ENCODE results near the gene WBP1L.

The WBP1L gene

DNA sequence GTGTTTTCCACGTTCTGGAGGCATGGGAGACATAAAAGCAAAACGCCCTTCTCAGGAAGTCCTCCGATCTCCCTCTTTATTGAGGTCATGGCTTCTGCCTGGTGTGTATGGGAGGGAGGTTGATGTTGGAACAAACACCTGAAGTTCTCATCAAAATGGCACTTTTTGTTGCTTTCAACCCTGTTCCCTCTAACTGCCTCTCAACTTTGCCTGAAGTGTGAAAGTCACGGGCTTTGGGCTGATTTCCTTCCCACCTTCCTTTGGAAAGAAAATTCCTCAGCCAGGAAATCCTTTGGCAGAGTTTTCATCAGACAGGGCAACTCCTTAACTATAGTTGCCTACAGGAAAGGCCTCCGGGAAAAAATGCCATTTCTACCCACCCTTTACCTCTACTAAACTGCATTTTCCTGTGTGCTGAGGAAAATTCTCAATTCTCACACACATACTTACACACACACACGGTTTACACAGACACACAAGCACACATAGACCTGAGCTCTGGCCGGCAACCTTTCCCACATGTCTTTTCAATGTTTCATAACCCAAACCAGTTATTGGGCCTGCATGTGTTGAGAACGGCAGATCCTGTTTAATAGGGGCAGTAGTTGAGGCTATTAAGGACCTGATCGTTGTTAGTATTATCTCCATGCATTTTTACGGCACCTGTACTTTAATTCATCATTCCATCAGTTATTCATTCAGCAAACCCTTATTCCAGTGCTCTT lies 57.0 kb downstream of the WBP1L start:
- Histone ChIP-seq H3K27ac (peak overlapping the region; percentile 51), H3K4me2 (peak overlapping the region; percentile 67), H4K20me1 (no peaks in the 10 kb centered on the region), H3K36me3 (peaks cover 72% of the 10 kb centered on the region), H3K9ac (peak overlapping the region; percentile 21; the same call in 1 of the 2 replicates), H3K4me3 (no peak overlapping the region), H3K9me3 (no peaks in the 10 kb centered on the region), H3K4me1 (peaks cover 64% of the 10 kb centered on the region), H3K27me3 (no peaks in the 10 kb centered on the region)
- TF ChIP-seq Cebpa-rat (IDR thresholded peaks at IDR 0.05): no peak

GRCh38 chr10:102801496-102801895 lies 57.7 kb downstream of the WBP1L start:
- Histone ChIP-seq H3K36me3 (peaks cover 72% of the 10 kb centered on the region), H3K27ac (peak overlapping the region; percentile 51), H3K4me1 (peaks cover 64% of the 10 kb centered on the region), H3K27me3 (no peaks in the 10 kb centered on the region), H3K9ac (no peak overlapping the region), H3K4me3 (no peak overlapping the region), H4K20me1 (no peaks in the 10 kb centered on the region), H3K4me2 (peak overlapping the region; percentile 67), H3K9me3 (no peaks in the 10 kb centered on the region)
- no peak for TF ChIP-seq Cebpa-rat (IDR thresholded peaks at IDR 0.05)

DNA sequence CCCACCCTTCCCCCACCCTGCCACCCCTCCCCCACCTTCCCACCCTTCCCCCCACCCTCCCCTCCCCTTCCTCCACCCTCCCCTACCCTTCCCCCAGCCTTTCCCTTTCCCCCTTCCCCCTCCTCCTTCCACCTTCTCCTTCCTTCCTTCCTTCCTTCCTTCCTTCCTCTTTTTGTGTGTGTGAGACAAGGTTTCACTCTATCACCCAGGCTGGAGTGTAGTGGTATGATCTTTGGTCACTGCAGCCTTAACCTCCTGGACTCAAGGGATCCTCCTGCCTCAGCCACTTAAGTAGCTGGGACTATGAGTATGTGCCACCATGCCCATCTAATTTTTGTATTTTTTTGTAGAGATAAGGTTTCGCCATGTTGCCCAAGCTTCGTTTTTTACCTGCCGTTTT lies 58.2 kb downstream of the WBP1L start:
- H3K4me2 ChIP-seq: peak overlapping the region; percentile 37
- peaks cover 61% of the 10 kb centered on the region for H3K4me1 ChIP-seq
- no peaks in the 10 kb centered on the region for H4K20me1 ChIP-seq
- H3K36me3 ChIP-seq: peaks cover 72% of the 10 kb centered on the region
- no peaks in the 10 kb centered on the region for H3K9me3 ChIP-seq
- no peak overlapping the region for H3K4me3 ChIP-seq
- TF ChIP-seq Cebpa-rat (IDR thresholded peaks at IDR 0.05): no peak
- H3K27me3 ChIP-seq: no peaks in the 10 kb centered on the region
- H3K9ac ChIP-seq: no peak overlapping the region
- H3K27ac ChIP-seq: 0 out of 2 replicates have a peak overlapping the region, but pooled peaks have one; percentile 16

DNA sequence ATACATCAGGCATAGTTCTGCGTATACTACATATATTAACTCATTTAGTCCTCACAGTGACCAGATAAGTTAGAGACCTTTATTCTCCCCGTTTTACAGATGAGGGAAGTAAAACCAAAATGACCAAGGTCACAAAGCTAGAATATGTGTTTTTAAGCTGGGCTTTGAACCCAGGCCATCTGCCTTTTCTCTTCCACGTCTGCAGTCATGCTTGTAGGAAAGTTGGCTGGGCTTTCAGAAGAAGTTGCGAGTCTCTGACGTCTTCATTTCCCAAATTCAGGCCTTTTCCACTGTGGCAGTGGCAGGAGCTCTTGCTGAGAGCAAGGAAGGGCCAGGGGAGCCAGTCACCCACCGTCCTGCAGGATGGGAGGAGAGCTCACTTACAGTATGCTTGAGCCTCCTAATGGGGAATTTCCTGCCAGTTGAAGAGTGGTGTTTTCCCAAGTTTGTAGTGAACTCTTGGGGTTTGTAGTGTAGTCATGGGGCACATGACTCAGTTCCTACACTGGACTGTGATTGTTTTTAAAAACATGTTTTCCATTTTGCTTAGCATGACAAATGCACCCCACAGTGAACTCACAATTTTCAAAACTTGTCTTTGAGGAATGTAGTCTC lies 59.3 kb downstream of the WBP1L start:
- peaks cover 59% of the 10 kb centered on the region for H3K4me1 ChIP-seq
- H3K27ac ChIP-seq: peak overlapping the region; percentile 19; the same call in 1 of the 2 replicates
- H3K4me3 ChIP-seq: no peak overlapping the region
- no peaks in the 10 kb centered on the region for H3K9me3 ChIP-seq
- H3K36me3 ChIP-seq: peaks cover 65% of the 10 kb centered on the region
- H3K27me3 ChIP-seq: no peaks in the 10 kb centered on the region
- H3K9ac ChIP-seq: no peak overlapping the region
- H3K4me2 ChIP-seq: peak overlapping the region; percentile 37; the same call in 1 of the 2 replicates
- no peaks in the 10 kb centered on the region for H4K20me1 ChIP-seq
- TF ChIP-seq Cebpa-rat (IDR thresholded peaks at IDR 0.05): no peak

DNA sequence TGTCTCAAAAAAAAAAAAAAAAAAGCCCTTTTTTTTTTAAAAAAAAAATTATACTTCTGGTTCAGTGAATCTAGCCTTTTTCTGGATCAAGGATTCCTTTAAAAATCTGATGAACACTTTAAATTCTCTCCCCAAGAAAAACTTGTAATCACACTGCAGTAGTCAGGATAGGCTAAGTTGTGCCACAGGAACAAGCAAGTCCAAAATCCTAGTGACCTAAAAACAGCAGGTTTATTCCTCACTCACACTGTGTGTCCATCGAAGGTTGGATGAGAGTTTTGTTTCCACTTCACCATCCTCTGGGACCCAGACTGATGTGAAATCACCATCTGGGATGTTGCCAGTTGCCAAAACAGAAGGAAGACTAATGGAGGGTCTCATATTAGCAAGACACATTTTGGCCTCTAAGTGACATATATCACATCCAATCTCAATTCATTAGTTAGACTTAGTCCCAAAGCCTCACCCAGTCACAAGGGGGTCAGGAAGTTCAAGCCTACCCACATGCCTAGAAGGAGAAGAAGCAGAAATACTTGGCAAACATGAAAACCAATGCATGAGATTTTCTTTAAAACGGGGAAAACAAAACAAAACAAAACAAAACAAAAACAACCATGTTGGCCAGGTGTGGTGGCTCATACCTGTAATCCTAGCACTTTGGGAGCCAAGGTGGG lies 60.8 kb downstream of the WBP1L start:
- no peak for TF ChIP-seq Cebpa-rat (IDR thresholded peaks at IDR 0.05)
- no peak overlapping the region for H3K27ac ChIP-seq
- no peaks in the 10 kb centered on the region for H4K20me1 ChIP-seq
- no peak overlapping the region for H3K4me2 ChIP-seq
- peaks cover 51% of the 10 kb centered on the region for H3K36me3 ChIP-seq
- no peak overlapping the region for H3K4me3 ChIP-seq
- no peaks in the 10 kb centered on the region for H3K27me3 ChIP-seq
- peaks cover 66% of the 10 kb centered on the region for H3K4me1 ChIP-seq
- no peak overlapping the region for H3K9ac ChIP-seq
- H3K9me3 ChIP-seq: no peaks in the 10 kb centered on the region

DNA sequence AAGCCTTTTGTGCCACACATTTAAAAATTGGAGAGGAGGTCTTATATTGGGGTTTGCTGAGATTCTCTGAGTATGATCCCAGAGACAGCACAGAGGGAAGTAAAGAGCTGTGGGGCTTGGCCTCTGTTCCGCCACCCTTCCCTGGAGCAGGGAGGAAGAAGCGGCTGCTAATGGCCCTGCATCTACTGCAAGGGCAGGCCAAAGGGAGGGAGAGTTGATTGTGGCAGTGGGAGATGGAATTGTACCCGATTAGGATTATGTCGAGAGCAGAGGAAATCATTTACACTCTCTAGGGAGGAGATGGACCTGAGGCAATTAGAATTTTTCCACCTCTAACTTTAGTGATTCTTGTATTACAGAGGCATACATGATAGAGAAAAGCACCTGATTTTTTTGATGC lies 64.6 kb downstream of the WBP1L start:
- no peak for TF ChIP-seq Cebpa-rat (IDR thresholded peaks at IDR 0.05)
- Histone ChIP-seq H3K4me2 (peak overlapping the region; percentile 17; the same call in 1 of the 2 replicates), H3K9ac (no peak overlapping the region), H3K36me3 (peaks cover 44% of the 10 kb centered on the region), H3K4me1 (peaks cover 61% of the 10 kb centered on the region), H3K27ac (no peak overlapping the region), H3K27me3 (no peaks in the 10 kb centered on the region), H3K9me3 (no peaks in the 10 kb centered on the region), H4K20me1 (no peaks in the 10 kb centered on the region), H3K4me3 (no peak overlapping the region)

GRCh38 chr10:102811346-102811745 lies 67.6 kb downstream of the WBP1L start:
- H3K27me3 ChIP-seq: no peaks in the 10 kb centered on the region
- peak overlapping the region; percentile 90 for H3K27ac ChIP-seq
- H3K4me1 ChIP-seq: peaks cover 78% of the 10 kb centered on the region
- H3K9me3 ChIP-seq: no peaks in the 10 kb centered on the region
- H3K4me2 ChIP-seq: peak overlapping the region; percentile 89
- no peak overlapping the region for H3K4me3 ChIP-seq
- H3K9ac ChIP-seq: no peak overlapping the region
- no peaks in the 10 kb centered on the region for H4K20me1 ChIP-seq
- TF ChIP-seq Cebpa-rat (IDR thresholded peaks at IDR 0.05): no peak
- H3K36me3 ChIP-seq: peaks cover 29% of the 10 kb centered on the region

GRCh38 chr10:102812231-102812876 lies 68.6 kb downstream of the WBP1L start:
- peaks cover 81% of the 10 kb centered on the region for H3K4me1 ChIP-seq
- H3K4me3 ChIP-seq: peak overlapping the region; percentile 50
- peak overlapping the region; percentile 89 for H3K4me2 ChIP-seq
- no peaks in the 10 kb centered on the region for H3K9me3 ChIP-seq
- no peaks in the 10 kb centered on the region for H4K20me1 ChIP-seq
- H3K27ac ChIP-seq: peak overlapping the region; percentile 90
- H3K36me3 ChIP-seq: peaks cover 29% of the 10 kb centered on the region
- H3K9ac ChIP-seq: peak overlapping the region; percentile 75
- H3K27me3 ChIP-seq: no peaks in the 10 kb centered on the region
- TF ChIP-seq Cebpa-rat (IDR thresholded peaks at IDR 0.05): no peak

- peaks cover 77% of the 10 kb centered on the region for H3K4me1 ChIP-seq
- peak overlapping the region; percentile 75 for H3K9ac ChIP-seq
- no peaks in the 10 kb centered on the region for H3K27me3 ChIP-seq
- H3K36me3 ChIP-seq: peaks cover 29% of the 10 kb centered on the region
- H3K9me3 ChIP-seq: no peaks in the 10 kb centered on the region
- peak overlapping the region; percentile 90 for H3K27ac ChIP-seq
- TF ChIP-seq Cebpa-rat (IDR thresholded peaks at IDR 0.05): no peak
- no peaks in the 10 kb centered on the region for H4K20me1 ChIP-seq
- peak overlapping the region; percentile 50 for H3K4me3 ChIP-seq
- peak overlapping the region; percentile 89 for H3K4me2 ChIP-seq
These were observed 69.3 kb downstream of the WBP1L start for GRCh38 chr10:102813017-102813541.

Data from BLaER1 (cell line).